Measurements from ENCODE around the gene RGS7.
"Not testable (repeated sequence)": the region's sequence is repeated elsewhere in the genome, so short reads cannot be mapped to it uniquely, and the experiment has no call there.

The RGS7 gene

DNA sequence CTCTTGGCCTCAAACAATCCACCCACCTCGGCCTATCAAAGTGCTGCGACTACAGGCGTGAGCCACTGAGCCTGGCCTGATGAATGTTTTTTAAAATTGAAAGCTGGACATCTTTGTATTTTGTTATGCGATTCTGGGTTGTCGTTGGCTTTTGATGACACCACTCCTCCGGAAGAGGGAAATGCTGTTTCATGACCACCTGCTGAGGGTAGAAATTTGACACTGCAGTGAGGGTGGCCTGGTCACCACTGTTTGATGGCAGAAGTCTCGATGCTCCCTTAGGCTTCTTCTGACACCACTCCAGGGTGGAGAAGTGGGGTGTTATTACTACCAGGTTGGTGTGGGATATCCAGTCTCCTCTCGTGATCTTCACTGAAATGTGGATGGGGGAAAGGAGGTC, 357.2 kb downstream of the RGS7 start:
- H3K27ac ChIP-seq (ENCODE audit: low read length), result no peak overlapping the region
- no peak overlapping the region for H3K4me3 ChIP-seq (ENCODE audit: low read length in 2 of 2)

DNA sequence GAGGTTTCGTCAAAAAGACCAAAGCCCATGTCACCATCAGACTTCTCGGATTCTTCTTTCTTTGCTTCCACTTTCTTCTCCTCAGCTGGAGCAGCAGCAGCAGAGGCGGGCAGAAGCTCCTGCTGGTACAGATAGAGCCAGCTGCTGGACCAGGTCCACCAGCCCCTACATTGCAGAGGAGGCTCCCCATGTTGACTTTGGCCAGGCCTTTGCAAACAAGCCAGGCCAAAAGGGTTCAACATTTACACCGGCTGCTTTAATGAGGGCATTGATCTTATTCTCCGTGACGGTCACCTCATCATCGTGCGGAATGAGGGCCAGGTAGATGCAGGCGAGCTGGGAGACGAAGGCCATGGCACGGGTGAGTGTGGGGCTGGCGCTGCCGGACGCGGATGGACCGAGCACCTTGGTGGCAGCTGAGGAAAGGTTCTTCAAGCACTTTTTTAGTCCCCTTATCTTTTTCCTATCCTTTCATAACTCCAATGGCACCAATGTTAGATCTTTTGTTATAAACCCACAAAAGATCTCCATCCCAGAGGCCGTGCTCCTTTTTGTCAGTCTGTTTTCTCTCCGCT, 358.5 kb downstream of the RGS7 start:
- no peaks in the 10 kb centered on the region for H3K9me3 ChIP-seq (ENCODE audit: control insufficient read depth in 2 of 2, low read length in 2 of 2)
- H3K4me1 ChIP-seq (ENCODE audit: control insufficient read depth, insufficient read depth, low read length), result no peaks in the 10 kb centered on the region
- H3K27ac ChIP-seq (ENCODE audit: low read length), result no peak overlapping the region
- H3K9ac ChIP-seq (ENCODE audit: low read length in 2 of 2), result no peak overlapping the region
- H3K4me3 ChIP-seq (ENCODE audit: low read length in 2 of 2), result no peak overlapping the region
- no peaks in the 10 kb centered on the region for H3K27me3 ChIP-seq (ENCODE audit: control insufficient read depth in 1 of 2, insufficient read depth in 2 of 2, low read length in 2 of 2)
- no peaks in the 10 kb centered on the region for H3K36me3 ChIP-seq (ENCODE audit: control insufficient read depth in 2 of 2, insufficient read depth in 2 of 2, low read length in 2 of 2)

More for the DNA sequence above, 357.2 kb downstream of the RGS7 start:
- H3K4me1 ChIP-seq (ENCODE audit: control insufficient read depth, insufficient read depth, low read length), result no peaks in the 10 kb centered on the region
- H3K9ac ChIP-seq (ENCODE audit: low read length in 2 of 2), result no peak overlapping the region
- no peaks in the 10 kb centered on the region for H3K27me3 ChIP-seq (ENCODE audit: control insufficient read depth in 1 of 2, insufficient read depth in 2 of 2, low read length in 2 of 2)
- no peaks in the 10 kb centered on the region for H3K9me3 ChIP-seq (ENCODE audit: control insufficient read depth in 2 of 2, low read length in 2 of 2)
- no peaks in the 10 kb centered on the region for H3K36me3 ChIP-seq (ENCODE audit: control insufficient read depth in 2 of 2, insufficient read depth in 2 of 2, low read length in 2 of 2)

DNA sequence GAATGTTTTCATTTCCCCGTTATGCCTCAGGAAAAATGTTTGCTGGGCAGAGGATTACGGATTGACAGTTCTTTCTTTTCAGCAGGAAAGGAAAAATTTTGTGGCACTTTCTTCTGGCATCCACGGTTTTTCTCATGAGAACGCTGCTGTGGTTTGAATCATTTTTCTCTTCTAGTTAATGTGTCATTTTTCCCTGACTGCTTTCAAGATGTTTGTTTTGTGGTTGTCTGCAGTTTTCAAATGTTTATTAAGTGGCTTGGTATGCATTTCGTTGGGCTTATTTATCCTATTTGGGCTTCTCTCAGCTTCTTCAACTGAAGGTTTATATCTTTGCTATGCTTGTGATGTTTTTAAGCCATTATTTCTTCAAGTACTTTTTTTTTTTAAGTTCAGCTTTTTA, 359.0 kb downstream of the RGS7 start:
- H3K9ac ChIP-seq (ENCODE audit: low read length in 2 of 2), result no peak overlapping the region
- H3K27me3 ChIP-seq (ENCODE audit: control insufficient read depth in 1 of 2, insufficient read depth in 2 of 2, low read length in 2 of 2), result no peaks in the 10 kb centered on the region
- H3K36me3 ChIP-seq (ENCODE audit: control insufficient read depth in 2 of 2, insufficient read depth in 2 of 2, low read length in 2 of 2), result no peaks in the 10 kb centered on the region
- no peaks in the 10 kb centered on the region for H3K4me1 ChIP-seq (ENCODE audit: control insufficient read depth, insufficient read depth, low read length)
- no peak overlapping the region for H3K4me3 ChIP-seq (ENCODE audit: low read length in 2 of 2)
- H3K9me3 ChIP-seq (ENCODE audit: control insufficient read depth in 2 of 2, low read length in 2 of 2), result no peaks in the 10 kb centered on the region
- no peak overlapping the region for H3K27ac ChIP-seq (ENCODE audit: low read length)

DNA sequence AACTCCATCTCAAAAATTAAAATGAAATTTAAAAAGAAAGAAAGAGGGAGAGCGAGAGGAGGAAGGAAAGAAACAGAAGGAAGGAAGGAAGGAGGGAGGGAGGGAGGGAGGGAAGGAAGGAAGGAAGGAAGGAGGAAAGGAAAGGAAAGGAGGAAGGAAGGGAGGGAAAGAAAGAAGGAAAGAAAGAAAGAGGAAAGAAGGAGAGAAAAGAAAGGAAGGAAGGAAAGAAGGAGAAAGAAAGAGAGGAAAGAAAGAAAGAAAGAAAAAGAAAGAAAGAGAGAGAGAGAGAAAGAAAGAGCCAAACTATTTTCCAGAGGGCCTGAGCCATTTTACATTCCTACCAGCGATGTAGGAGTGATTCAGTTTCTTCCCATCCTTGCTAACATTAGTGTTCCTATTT, 364.0 kb downstream of the RGS7 start:
- H3K4me3 ChIP-seq (ENCODE audit: low read length in 2 of 2), result no peak overlapping the region
- no peak overlapping the region for H3K27ac ChIP-seq (ENCODE audit: low read length)
- no peaks in the 10 kb centered on the region for H3K4me1 ChIP-seq (ENCODE audit: control insufficient read depth, insufficient read depth, low read length)
- no peaks in the 10 kb centered on the region for H3K36me3 ChIP-seq (ENCODE audit: control insufficient read depth in 2 of 2, insufficient read depth in 2 of 2, low read length in 2 of 2)
- H3K9ac ChIP-seq (ENCODE audit: low read length in 2 of 2), result no peak overlapping the region
- H3K27me3 ChIP-seq (ENCODE audit: control insufficient read depth in 1 of 2, insufficient read depth in 2 of 2, low read length in 2 of 2), result no peaks in the 10 kb centered on the region
- no peaks in the 10 kb centered on the region for H3K9me3 ChIP-seq (ENCODE audit: control insufficient read depth in 2 of 2, low read length in 2 of 2)

DNA sequence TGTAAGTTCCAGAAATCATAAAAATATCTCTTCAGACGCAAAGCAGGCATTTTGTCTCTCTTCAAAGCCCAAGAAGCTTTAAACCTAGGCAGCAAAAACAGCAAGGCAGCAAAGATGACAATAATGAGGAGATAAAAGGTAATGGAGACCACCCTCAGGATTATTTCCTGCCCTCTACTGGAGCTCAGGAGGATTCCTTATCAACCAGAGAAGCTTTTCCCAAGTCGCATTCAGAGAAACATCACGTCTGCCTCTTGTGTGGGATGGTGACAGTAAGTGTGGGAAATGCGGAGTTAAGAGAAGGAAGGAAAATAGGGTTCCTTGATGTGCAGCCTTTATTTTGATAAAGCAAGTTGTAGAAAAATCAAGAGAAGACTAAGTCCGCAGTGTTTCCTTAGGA, 365.8 kb downstream of the RGS7 start:
- H3K27me3 ChIP-seq (ENCODE audit: control insufficient read depth in 1 of 2, insufficient read depth in 2 of 2, low read length in 2 of 2), result no peaks in the 10 kb centered on the region
- H3K27ac ChIP-seq (ENCODE audit: low read length), result no peak overlapping the region
- H3K4me1 ChIP-seq (ENCODE audit: control insufficient read depth, insufficient read depth, low read length), result no peaks in the 10 kb centered on the region
- no peaks in the 10 kb centered on the region for H3K9me3 ChIP-seq (ENCODE audit: control insufficient read depth in 2 of 2, low read length in 2 of 2)
- H3K9ac ChIP-seq (ENCODE audit: low read length in 2 of 2), result no peak overlapping the region
- no peaks in the 10 kb centered on the region for H3K36me3 ChIP-seq (ENCODE audit: control insufficient read depth in 2 of 2, insufficient read depth in 2 of 2, low read length in 2 of 2)
- no peak overlapping the region for H3K4me3 ChIP-seq (ENCODE audit: low read length in 2 of 2)

DNA sequence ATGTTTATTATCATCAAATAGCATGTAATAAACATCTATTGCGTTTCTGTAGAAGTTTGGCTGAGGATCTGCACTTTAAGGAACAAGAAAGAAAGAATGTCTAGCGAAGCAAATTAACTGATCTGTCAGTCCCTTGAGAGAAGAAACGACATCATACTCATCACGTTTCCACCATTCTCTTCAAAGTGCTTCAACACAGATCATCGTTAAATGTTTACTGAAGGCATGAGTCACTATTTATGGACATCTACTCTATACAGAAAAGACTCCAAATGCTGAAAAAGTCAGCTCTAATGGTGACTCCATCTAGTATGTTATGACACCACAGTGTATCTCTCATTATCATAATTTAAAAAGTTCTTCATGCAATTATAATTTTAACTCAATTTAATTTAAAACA, 369.1 kb downstream of the RGS7 start:
- H3K27me3 ChIP-seq (ENCODE audit: control insufficient read depth in 1 of 2, insufficient read depth in 2 of 2, low read length in 2 of 2), result no peaks in the 10 kb centered on the region
- H3K36me3 ChIP-seq (ENCODE audit: control insufficient read depth in 2 of 2, insufficient read depth in 2 of 2, low read length in 2 of 2), result no peaks in the 10 kb centered on the region
- H3K27ac ChIP-seq (ENCODE audit: low read length), result no peak overlapping the region
- H3K9ac ChIP-seq (ENCODE audit: low read length in 2 of 2), result no peak overlapping the region
- no peaks in the 10 kb centered on the region for H3K9me3 ChIP-seq (ENCODE audit: control insufficient read depth in 2 of 2, low read length in 2 of 2)
- no peak overlapping the region for H3K4me3 ChIP-seq (ENCODE audit: low read length in 2 of 2)
- no peaks in the 10 kb centered on the region for H3K4me1 ChIP-seq (ENCODE audit: control insufficient read depth, insufficient read depth, low read length)

DNA sequence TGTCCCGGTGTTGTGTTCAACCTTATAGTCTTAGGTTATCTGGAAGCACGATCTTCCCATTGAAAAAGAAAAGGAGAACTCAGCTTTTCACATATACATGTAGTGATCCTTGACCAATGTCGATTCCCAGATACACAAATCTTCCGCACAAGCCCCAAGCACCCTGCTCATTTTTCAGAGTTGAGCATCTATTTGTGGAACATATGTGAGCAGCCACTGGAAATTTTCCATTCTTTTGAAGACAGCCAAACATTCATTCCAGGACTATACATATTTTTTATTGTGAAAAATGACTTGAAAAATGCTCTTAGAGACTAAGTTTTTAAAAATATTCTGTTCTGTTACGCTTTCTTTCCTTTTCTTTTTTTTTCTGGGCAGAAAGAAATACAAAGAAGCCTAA, 371.9 kb downstream of the RGS7 start:
- Histone ChIP-seq H3K27ac (ENCODE audit: low read length) (no peak overlapping the region), H3K9ac (ENCODE audit: low read length in 2 of 2) (no peak overlapping the region), H3K36me3 (ENCODE audit: control insufficient read depth in 2 of 2, insufficient read depth in 2 of 2, low read length in 2 of 2) (no peaks in the 10 kb centered on the region), H3K4me3 (ENCODE audit: low read length in 2 of 2) (no peak overlapping the region), H3K4me1 (ENCODE audit: control insufficient read depth, insufficient read depth, low read length) (no peaks in the 10 kb centered on the region), H3K9me3 (ENCODE audit: control insufficient read depth in 2 of 2, low read length in 2 of 2) (no peaks in the 10 kb centered on the region), H3K27me3 (ENCODE audit: control insufficient read depth in 1 of 2, insufficient read depth in 2 of 2, low read length in 2 of 2) (no peaks in the 10 kb centered on the region)

DNA sequence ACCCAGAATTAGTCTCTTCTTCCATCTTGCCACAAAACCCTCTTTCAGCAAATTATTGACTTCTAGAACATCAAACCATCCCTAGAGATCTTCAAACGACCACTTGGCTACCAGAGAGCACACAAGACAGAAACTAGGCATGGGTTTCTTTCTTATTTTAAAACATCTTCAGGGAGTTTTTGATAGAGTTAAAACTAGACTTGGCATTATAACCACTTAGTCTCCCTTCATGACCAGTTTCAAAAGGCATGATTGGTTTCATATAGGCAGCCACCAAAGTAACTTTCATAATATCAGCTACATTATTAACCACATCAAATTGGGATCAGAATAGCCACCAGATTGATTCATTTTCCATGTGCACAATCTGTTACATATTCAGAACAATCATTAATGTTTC, 376.7 kb downstream of the RGS7 start:
- no peaks in the 10 kb centered on the region for H3K4me1 ChIP-seq (ENCODE audit: control insufficient read depth, insufficient read depth, low read length)
- H3K9ac ChIP-seq (ENCODE audit: low read length in 2 of 2), result no peak overlapping the region
- H3K9me3 ChIP-seq (ENCODE audit: control insufficient read depth in 2 of 2, low read length in 2 of 2), result no peaks in the 10 kb centered on the region
- no peak overlapping the region for H3K27ac ChIP-seq (ENCODE audit: low read length)
- no peak overlapping the region for H3K4me3 ChIP-seq (ENCODE audit: low read length in 2 of 2)
- H3K36me3 ChIP-seq (ENCODE audit: control insufficient read depth in 2 of 2, insufficient read depth in 2 of 2, low read length in 2 of 2), result no peaks in the 10 kb centered on the region
- H3K27me3 ChIP-seq (ENCODE audit: control insufficient read depth in 1 of 2, insufficient read depth in 2 of 2, low read length in 2 of 2), result no peaks in the 10 kb centered on the region

DNA sequence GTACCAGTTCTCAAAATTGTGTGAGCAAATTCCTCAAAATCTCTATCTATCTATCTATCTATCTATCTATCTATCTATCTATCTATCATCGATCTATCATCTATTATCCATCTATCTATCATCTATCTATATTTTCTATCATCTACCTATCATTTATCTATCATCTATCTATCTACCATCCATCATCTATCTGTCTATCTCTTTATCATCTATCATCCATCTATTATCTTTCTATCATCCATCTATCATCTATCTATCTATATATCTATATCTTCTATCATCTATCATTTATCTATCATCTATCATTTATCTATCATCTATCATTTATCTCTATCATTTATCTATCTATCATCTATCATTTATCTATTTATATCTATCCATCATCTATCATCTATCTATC, 380.3 kb downstream of the RGS7 start:
- Histone ChIP-seq H3K36me3 (ENCODE audit: control insufficient read depth in 2 of 2, insufficient read depth in 2 of 2, low read length in 2 of 2) (no peaks in the 10 kb centered on the region), H3K27ac (ENCODE audit: low read length) (no peak overlapping the region), H3K27me3 (ENCODE audit: control insufficient read depth in 1 of 2, insufficient read depth in 2 of 2, low read length in 2 of 2) (no peaks in the 10 kb centered on the region), H3K9ac (ENCODE audit: low read length in 2 of 2) (no peak overlapping the region), H3K4me1 (ENCODE audit: control insufficient read depth, insufficient read depth, low read length) (no peaks in the 10 kb centered on the region), H3K9me3 (ENCODE audit: control insufficient read depth in 2 of 2, low read length in 2 of 2) (no peaks in the 10 kb centered on the region), H3K4me3 (ENCODE audit: low read length in 2 of 2) (no peak overlapping the region)

DNA sequence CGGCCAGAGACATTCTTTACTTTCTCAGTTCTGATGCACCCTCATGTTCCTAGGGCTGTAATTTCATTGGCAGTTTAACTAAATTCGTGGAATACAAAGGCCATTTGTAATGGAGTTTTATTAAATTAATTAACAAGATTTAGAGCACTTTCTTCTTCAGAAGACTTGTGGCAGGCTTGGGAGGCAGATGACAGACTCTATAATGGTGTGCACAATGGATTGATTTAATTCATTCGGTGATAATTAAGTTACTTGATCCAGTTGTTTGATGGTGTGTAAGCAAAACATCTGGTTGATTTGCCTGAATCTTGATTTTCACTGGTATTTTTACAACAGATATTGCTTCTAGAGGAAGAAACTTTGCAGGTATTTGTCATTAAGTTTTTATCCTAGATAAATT, 383.1 kb downstream of the RGS7 start:
- Histone ChIP-seq H3K9me3 (ENCODE audit: control insufficient read depth in 2 of 2, low read length in 2 of 2) (no peaks in the 10 kb centered on the region), H3K4me1 (ENCODE audit: control insufficient read depth, insufficient read depth, low read length) (no peaks in the 10 kb centered on the region), H3K36me3 (ENCODE audit: control insufficient read depth in 2 of 2, insufficient read depth in 2 of 2, low read length in 2 of 2) (no peaks in the 10 kb centered on the region), H3K4me3 (ENCODE audit: low read length in 2 of 2) (no peak overlapping the region), H3K27me3 (ENCODE audit: control insufficient read depth in 1 of 2, insufficient read depth in 2 of 2, low read length in 2 of 2) (no peaks in the 10 kb centered on the region), H3K27ac (ENCODE audit: low read length) (no peak overlapping the region), H3K9ac (ENCODE audit: low read length in 2 of 2) (no peak overlapping the region)

DNA sequence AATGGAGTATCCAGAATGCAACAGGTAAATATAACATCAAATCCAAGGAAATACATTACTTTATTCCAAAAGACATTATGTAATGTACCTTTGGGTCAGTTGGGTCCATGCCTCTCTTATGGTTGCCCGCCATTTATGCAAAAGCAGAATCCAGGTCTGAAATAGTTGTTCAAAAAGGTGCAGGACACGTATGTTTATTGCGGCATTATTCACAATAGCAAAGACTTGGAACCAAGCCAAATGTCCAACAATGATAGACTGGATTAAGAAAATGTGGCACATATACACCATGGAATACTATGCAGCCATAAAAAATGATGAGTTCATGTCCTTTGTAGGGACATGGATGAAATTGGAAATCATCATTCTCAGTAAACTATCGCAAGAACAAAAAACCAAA, 384.9 kb downstream of the RGS7 start:
- not testable (repeated sequence) for H3K9me3 ChIP-seq (ENCODE audit: control insufficient read depth in 2 of 2, low read length in 2 of 2); H3K4me1 ChIP-seq (ENCODE audit: control insufficient read depth, insufficient read depth, low read length); H3K27me3 ChIP-seq (ENCODE audit: control insufficient read depth in 1 of 2, insufficient read depth in 2 of 2, low read length in 2 of 2); H3K27ac ChIP-seq (ENCODE audit: low read length); H3K9ac ChIP-seq (ENCODE audit: low read length in 2 of 2); H3K36me3 ChIP-seq (ENCODE audit: control insufficient read depth in 2 of 2, insufficient read depth in 2 of 2, low read length in 2 of 2); H3K4me3 ChIP-seq (ENCODE audit: low read length in 2 of 2)

All from stomach smooth muscle (tissue), 2 donors.